Liver (tissue), 3 donors: Measurements from ENCODE around the gene KDM3B.

Experiments
- EGR1 ChIP-seq, 2 donors: IDR thresholded peaks; 2 replicates each; pipeline ENCODE4 v1.6.1; 2016 to 2018; ENCODE audit warnings: antibody characterized with exemption in 2 of 2, low read depth in 2 of 2
- FOXA1 ChIP-seq: IDR thresholded peaks from 2 replicates; pipeline ENCODE4 v1.6.1; 2016; ENCODE audit warnings: antibody characterized with exemption
- FOXA2 ChIP-seq: IDR thresholded peaks from 2 replicates; pipeline ENCODE4 v1.6.1; 2016; ENCODE audit warnings: antibody characterized with exemption
- JUND ChIP-seq, 2 donors: IDR thresholded peaks; 2 replicates each; pipeline ENCODE4 v1.6.1; 2016; ENCODE audit warnings: antibody characterized with exemption in 2 of 2
- NR2F2 ChIP-seq: IDR thresholded peaks from 2 replicates; pipeline ENCODE4 v1.6.1; 2016; ENCODE audit warnings: antibody characterized with exemption
- RAD21 ChIP-seq, 2 donors: IDR thresholded peaks; 2 replicates each; pipeline ENCODE4 v1.6.1; 2016; ENCODE audit warnings: antibody characterized with exemption in 2 of 2, mild to moderate bottlenecking in 2 of 2
- SP1 ChIP-seq: IDR thresholded peaks from 2 replicates; pipeline ENCODE4 v1.6.1; 2018; ENCODE audit warnings: antibody characterized with exemption, mild to moderate bottlenecking
- TAF1 ChIP-seq: conservative IDR thresholded peaks from 2 replicates; pipeline ENCODE4 v1.6.1; 2016; ENCODE audit warnings: antibody characterized with exemption, mild to moderate bottlenecking
- YY1 ChIP-seq: IDR thresholded peaks from 2 replicates; pipeline ENCODE4 v1.6.1; 2016; ENCODE audit warnings: antibody characterized with exemption, mild to moderate bottlenecking
- TF ChIP-seq, protein P1 (sequence below): fragments of 150-350 bp; IDR thresholded peaks from 2 replicates; pipeline ENCODE4 v1.5.1; 2017; ENCODE audit warnings: improper control_type of control experiment, low read depth, low read length; ENCODE audit not compliant: missing input control
- TF ChIP-seq, protein P2 (sequence below): IDR thresholded peaks from 2 replicates; pipeline ENCODE4 v1.6.1; 2016; ENCODE audit warnings: antibody characterized with exemption
- TF ChIP-seq, protein P3 (sequence below): IDR thresholded peaks from 2 replicates; pipeline ENCODE4 v1.6.1; 2016; ENCODE audit warnings: antibody characterized with exemption
- donor health status: healthy.
- donor health status: healthy.

DNA sequence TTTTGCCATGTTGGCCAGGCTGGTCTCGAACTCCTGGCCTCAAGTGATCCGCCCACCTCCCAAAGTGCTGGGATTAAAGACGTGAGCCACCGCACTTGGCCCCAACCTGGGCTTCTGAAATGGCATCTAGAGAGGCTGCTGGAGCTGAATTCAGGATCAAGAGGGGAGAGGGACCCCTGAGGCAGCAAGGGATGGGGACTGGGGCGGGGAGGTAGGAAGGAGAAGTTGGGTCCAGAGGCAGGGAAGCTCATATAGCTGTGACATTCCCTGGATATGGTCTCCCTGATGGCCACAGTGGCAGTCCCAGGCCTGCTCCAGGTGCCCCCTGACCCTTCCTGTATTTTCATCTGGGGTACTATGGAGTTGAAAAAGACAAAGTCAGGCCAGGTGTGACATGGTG is 98.5 kb downstream of the KDM3B start:
- TF ChIP-seq, protein P1, sequence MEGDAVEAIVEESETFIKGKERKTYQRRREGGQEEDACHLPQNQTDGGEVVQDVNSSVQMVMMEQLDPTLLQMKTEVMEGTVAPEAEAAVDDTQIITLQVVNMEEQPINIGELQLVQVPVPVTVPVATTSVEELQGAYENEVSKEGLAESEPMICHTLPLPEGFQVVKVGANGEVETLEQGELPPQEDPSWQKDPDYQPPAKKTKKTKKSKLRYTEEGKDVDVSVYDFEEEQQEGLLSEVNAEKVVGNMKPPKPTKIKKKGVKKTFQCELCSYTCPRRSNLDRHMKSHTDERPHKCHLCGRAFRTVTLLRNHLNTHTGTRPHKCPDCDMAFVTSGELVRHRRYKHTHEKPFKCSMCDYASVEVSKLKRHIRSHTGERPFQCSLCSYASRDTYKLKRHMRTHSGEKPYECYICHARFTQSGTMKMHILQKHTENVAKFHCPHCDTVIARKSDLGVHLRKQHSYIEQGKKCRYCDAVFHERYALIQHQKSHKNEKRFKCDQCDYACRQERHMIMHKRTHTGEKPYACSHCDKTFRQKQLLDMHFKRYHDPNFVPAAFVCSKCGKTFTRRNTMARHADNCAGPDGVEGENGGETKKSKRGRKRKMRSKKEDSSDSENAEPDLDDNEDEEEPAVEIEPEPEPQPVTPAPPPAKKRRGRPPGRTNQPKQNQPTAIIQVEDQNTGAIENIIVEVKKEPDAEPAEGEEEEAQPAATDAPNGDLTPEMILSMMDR, result no peak
- TF ChIP-seq NR2F2, result no peak
- TF ChIP-seq, protein P2, sequence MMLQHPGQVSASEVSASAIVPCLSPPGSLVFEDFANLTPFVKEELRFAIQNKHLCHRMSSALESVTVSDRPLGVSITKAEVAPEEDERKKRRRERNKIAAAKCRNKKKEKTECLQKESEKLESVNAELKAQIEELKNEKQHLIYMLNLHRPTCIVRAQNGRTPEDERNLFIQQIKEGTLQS, result no peak
- TF ChIP-seq TAF1, result no peak
- no peak for TF ChIP-seq JUND (IDR thresholded peaks at IDR 0.05)
- TF ChIP-seq RAD21 (IDR thresholded peaks at IDR 0.05), result no peak
- TF ChIP-seq SP1, result no peak
- TF ChIP-seq YY1, result no peak
- TF ChIP-seq, protein P3, sequence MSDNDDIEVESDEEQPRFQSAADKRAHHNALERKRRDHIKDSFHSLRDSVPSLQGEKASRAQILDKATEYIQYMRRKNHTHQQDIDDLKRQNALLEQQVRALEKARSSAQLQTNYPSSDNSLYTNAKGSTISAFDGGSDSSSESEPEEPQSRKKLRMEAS, result no peak
- TF ChIP-seq FOXA2, result no peak
- no peak for TF ChIP-seq FOXA1
- TF ChIP-seq EGR1 (IDR thresholded peaks at IDR 0.05; ENCODE audit: low read depth in 2 of 2), result no peak
